GM12878 (cell line): ENCODE results near the gene HOXD10. TPM values are rescaled to one million over a fixed set of nuclear protein-coding genes. Genes with fewer than 3 reads are reported as not detected.

Experiments used
- CUX1 ChIP-seq: IDR thresholded peaks from 2 replicates; pipeline ENCODE4 v1.6.1; 2012; ENCODE audit warnings: improper control_type of control experiment, low read depth, low read length; ENCODE audit not compliant: insufficient replicate concordance
- EGR1 ChIP-seq, 2 experiments: IDR thresholded peaks; 1 replicate in 1 of 2; 2 replicates in 1 of 2; pipeline ENCODE4 v1.6.1; 2011 to 2012; ENCODE audit warnings: low read depth in 2 of 2, low read length in 2 of 2, borderline replicate concordance in 1 of 2, mild to moderate bottlenecking in 1 of 2, moderate library complexity in 1 of 2
- JUNB ChIP-seq: IDR thresholded peaks from 2 replicates; pipeline ENCODE4 v1.6.1; 2016; ENCODE audit warnings: antibody characterized with exemption, mild to moderate bottlenecking
- NFYA ChIP-seq: IDR thresholded peaks from 2 replicates; pipeline ENCODE4 v1.6.1; 2011; ENCODE audit warnings: low read depth, mild to moderate bottlenecking, low read length, improper control_type of control experiment, borderline replicate concordance
- POLR2A ChIP-seq: IDR thresholded peaks from 2 replicates; pipeline ENCODE4 v1.6.1; 2011; ENCODE audit warnings: low read depth, mild to moderate bottlenecking, low read length
- RAD21 ChIP-seq: IDR thresholded peaks from 2 replicates; pipeline ENCODE4 v1.6.1; 2011; ENCODE audit warnings: mild to moderate bottlenecking, low read depth, low read length, moderate library complexity; ENCODE audit not compliant: insufficient read depth
- RELB ChIP-seq: fragments of 450-650 bp; IDR thresholded peaks from 2 replicates; pipeline ENCODE4 v1.6.1; 2017; ENCODE audit warnings: low read depth, mild to moderate bottlenecking, moderate library complexity
- USF1 ChIP-seq: IDR thresholded peaks from 2 replicates; pipeline ENCODE4 v1.6.1; 2011; ENCODE audit warnings: borderline replicate concordance, low read depth, mild to moderate bottlenecking, moderate library complexity, mixed read lengths, low read length; ENCODE audit not compliant: insufficient read depth; ENCODE audit errors: extremely low read length
- ZNF207 ChIP-seq: fragments of 450-650 bp; IDR thresholded peaks from 2 replicates; pipeline ENCODE4 v1.6.1; 2014; ENCODE audit warnings: antibody characterized with exemption, mild to moderate bottlenecking, borderline replicate concordance
- polyA plus RNA-seq, 11 experiments: library from polyadenylated mRNA; depleted of rRNA in 4 of 11; unstranded in 6 of 11; stranded (reverse) in 5 of 11; fragments of >200 nt; fragmentation: Nextera tagmentation in 4 of 11; fragmentation: Illumina TruSeq in 1 of 11; extraction: Ambion mirVana in 4 of 11; extraction: Trizol in 1 of 11; gene quantifications; 1 replicate in 1 of 11; 2 replicates in 10 of 11; pipeline versions ENCODE4 v1.2.1 to v1.2.3, GENCODE V29; 2011 to 2016; ENCODE audit warnings: inconsistent platforms in 2 of 11, missing spikeins in 2 of 11, low read depth in 1 of 11
- total RNA-seq, 4 experiments: library from RNA; depleted of rRNA in 3 of 4; stranded (reverse); fragments of >200 nt in 3 of 4; fragmentation: Illumina TruSeq in 1 of 4; extraction: Trizol in 1 of 4; gene quantifications; 2 replicates each; pipeline versions ENCODE4 v1.2.1 to v1.2.3, GENCODE V29; 2013 to 2021
- TF ChIP-seq, protein P1 (sequence below): fragments of 450-650 bp; IDR thresholded peaks from 2 replicates; pipeline ENCODE4 v1.6.1; 2017; ENCODE audit warnings: mild to moderate bottlenecking, moderate library complexity

Gene HOXD10
- total and polyA plus RNA-seq, 10 of the 15 experiments (the other 5 are each of a cell fraction or from before 2014, with no cell fraction given) = not detected

DNA sequence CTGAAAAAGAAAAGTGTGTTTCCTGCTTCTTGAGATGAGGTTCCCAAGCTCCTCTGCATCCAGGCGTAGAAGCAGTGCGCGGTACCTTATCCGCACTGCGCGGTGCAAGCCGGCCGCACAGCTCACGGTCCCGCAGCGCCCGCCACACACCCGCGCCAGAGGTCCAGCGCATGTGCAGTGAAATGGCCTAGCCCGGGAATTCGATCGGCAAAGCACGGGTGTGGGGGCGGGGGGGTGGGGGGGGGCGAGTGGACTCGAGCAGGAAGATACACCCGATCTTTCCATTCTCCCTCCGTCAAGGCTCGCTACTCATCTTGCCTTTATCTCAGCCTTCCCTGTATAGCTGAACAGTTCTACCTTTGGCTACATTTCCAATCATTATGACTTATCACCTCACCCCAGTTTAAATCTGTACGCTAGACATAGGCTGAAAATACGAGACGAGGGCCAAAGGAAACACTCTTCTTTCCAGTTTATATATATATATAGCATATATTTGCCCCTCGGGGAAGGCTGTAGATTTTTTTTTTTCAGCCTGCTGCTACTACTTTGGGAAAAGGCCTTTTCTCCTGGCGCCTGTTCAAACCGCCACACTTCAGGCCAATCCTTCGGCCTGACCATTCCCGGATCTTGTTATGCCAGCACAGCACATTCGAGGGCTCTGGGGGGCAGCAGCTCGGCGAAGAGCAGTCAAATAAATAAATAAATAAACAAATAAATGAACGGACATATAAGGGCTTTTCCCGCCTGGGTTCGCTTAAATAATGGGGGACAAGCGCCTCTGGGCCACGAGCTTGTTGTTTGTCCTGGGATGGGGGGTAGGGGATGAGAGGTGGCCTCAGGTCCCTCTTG is 23.3 kb downstream of the HOXD10 start (continued):
- TF ChIP-seq CUX1 (no peak), POLR2A (no peak), RAD21 (no peak), NFYA (no peak), ZNF207 (no peak), RELB (no peak), JUNB (no peak), EGR1 (IDR thresholded peaks at IDR 0.05; ENCODE audit: borderline replicate concordance in 1 of 2, low read depth in 2 of 2, low read length in 2 of 2) (no peak), USF1 (no peak)
- TF ChIP-seq, protein P1, sequence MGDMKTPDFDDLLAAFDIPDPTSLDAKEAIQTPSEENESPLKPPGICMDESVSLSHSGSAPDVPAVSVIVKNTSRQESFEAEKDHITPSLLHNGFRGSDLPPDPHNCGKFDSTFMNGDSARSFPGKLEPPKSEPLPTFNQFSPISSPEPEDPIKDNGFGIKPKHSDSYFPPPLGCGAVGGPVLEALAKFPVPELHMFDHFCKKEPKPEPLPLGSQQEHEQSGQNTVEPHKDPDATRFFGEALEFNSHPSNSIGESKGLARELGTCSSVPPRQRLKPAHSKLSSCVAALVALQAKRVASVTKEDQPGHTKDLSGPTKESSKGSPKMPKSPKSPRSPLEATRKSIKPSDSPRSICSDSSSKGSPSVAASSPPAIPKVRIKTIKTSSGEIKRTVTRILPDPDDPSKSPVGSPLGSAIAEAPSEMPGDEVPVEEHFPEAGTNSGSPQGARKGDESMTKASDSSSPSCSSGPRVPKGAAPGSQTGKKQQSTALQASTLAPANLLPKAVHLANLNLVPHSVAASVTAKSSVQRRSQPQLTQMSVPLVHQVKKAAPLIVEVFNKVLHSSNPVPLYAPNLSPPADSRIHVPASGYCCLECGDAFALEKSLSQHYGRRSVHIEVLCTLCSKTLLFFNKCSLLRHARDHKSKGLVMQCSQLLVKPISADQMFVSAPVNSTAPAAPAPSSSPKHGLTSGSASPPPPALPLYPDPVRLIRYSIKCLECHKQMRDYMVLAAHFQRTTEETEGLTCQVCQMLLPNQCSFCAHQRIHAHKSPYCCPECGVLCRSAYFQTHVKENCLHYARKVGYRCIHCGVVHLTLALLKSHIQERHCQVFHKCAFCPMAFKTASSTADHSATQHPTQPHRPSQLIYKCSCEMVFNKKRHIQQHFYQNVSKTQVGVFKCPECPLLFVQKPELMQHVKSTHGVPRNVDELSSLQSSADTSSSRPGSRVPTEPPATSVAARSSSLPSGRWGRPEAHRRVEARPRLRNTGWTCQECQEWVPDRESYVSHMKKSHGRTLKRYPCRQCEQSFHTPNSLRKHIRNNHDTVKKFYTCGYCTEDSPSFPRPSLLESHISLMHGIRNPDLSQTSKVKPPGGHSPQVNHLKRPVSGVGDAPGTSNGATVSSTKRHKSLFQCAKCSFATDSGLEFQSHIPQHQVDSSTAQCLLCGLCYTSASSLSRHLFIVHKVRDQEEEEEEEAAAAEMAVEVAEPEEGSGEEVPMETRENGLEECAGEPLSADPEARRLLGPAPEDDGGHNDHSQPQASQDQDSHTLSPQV = no peak
